Measurements from ENCODE around the gene LRIG3.

Gene LRIG3

GRCh38 chr12:58931518-58931917 is 11.2 kb upstream of the LRIG3 start:
- DNase-seq (ENCODE audit: low read depth in 2 of 3, low spot score in 1 of 3), result no peak

- DNase-seq (ENCODE audit: low read depth in 2 of 3, low spot score in 1 of 3), result no peak
Observed at GRCh38 chr12:58930770-58931324, 10.5 kb upstream of the LRIG3 start.

GRCh38 chr12:58927120-58927519 is 6.8 kb upstream of the LRIG3 start:
- DNase-seq (ENCODE audit: low read depth in 2 of 3, low spot score in 1 of 3), result no peak

GRCh38 chr12:58926586-58926985 is 6.3 kb upstream of the LRIG3 start:
- DNase-seq (ENCODE audit: low read depth in 2 of 3, low spot score in 1 of 3), result no peak

- no peak for DNase-seq (ENCODE audit: low read depth in 2 of 3, low spot score in 1 of 3)
Observed at GRCh38 chr12:58925751-58926150, 5.4 kb upstream of the LRIG3 start.

GRCh38 chr12:58925111-58925611 is 4.9 kb upstream of the LRIG3 start:
- DNase-seq (ENCODE audit: low read depth in 2 of 3, low spot score in 1 of 3), result no peak

- no peak for DNase-seq (ENCODE audit: low read depth in 2 of 3, low spot score in 1 of 3)
Observed at GRCh38 chr12:58924652-58925051, 4.3 kb upstream of the LRIG3 start.

GRCh38 chr12:58923781-58924180 is 3.5 kb upstream of the LRIG3 start:
- DNase-seq (ENCODE audit: low read depth in 2 of 3, low spot score in 1 of 3), result no peak

GRCh38 chr12:58922849-58923248 is 2.5 kb upstream of the LRIG3 start:
- DNase-seq (ENCODE audit: low read depth in 2 of 3, low spot score in 1 of 3), result no peak

GRCh38 chr12:58920961-58921861 is 907 bp upstream of the LRIG3 start:
- no peak for DNase-seq (ENCODE audit: low read depth in 2 of 3, low spot score in 1 of 3)

GRCh38 chr12:58919231-58920101 is 838 bp downstream of the LRIG3 start:
- no peak for DNase-seq (ENCODE audit: low read depth in 2 of 3, low spot score in 1 of 3)

GRCh38 chr12:58918469-58918844 is 1.8 kb downstream of the LRIG3 start:
- DNase-seq (ENCODE audit: low read depth in 2 of 3, low spot score in 1 of 3), result no peak

GRCh38 chr12:58917699-58918468 is 2.4 kb downstream of the LRIG3 start:
- no peak for DNase-seq (ENCODE audit: low read depth in 2 of 3, low spot score in 1 of 3)

- DNase-seq (ENCODE audit: low read depth in 2 of 3, low spot score in 1 of 3), result no peak
Observed at GRCh38 chr12:58916921-58917511, 3.3 kb downstream of the LRIG3 start.

GRCh38 chr12:58916161-58916621 is 4.1 kb downstream of the LRIG3 start:
- DNase-seq (ENCODE audit: low read depth in 2 of 3, low spot score in 1 of 3), result no peak

- no peak for DNase-seq (ENCODE audit: low read depth in 2 of 3, low spot score in 1 of 3)
Observed at GRCh38 chr12:58915634-58916033, 4.7 kb downstream of the LRIG3 start.

- no peak for DNase-seq (ENCODE audit: low read depth in 2 of 3, low spot score in 1 of 3)
Observed at GRCh38 chr12:58915037-58915436, 5.3 kb downstream of the LRIG3 start.

GRCh38 chr12:58914457-58914856 is 5.8 kb downstream of the LRIG3 start:
- no peak for DNase-seq (ENCODE audit: low read depth in 2 of 3, low spot score in 1 of 3)

- DNase-seq (ENCODE audit: low read depth in 2 of 3, low spot score in 1 of 3), result no peak
Observed at GRCh38 chr12:58907391-58907790, 12.9 kb downstream of the LRIG3 start.

- DNase-seq (ENCODE audit: low read depth in 2 of 3, low spot score in 1 of 3), result no peak
Observed at GRCh38 chr12:58906917-58907316, 13.4 kb downstream of the LRIG3 start.
